NCI-H128 (cell line): ENCODE results near the gene MFAP4.

Experiments used
- DNase-seq: peaks from one replicate; lab custom pipeline; 2025; ENCODE audit not compliant: unreplicated experiment; lab: John Stamatoyannopoulos, UW

The MFAP4 gene

GRCh38 chr17:19386974-19387920 is at the start of gene MFAP4:
MFAP4 (minus strand) TSS chr17:19387190; CDS start chr17:19387155, 35 bp downstream.
- no peak for DNase-seq

- no peak for DNase-seq
Measured at GRCh38 chr17:19433727-19434340, 46.8 kb upstream of the MFAP4 start.

DNA sequence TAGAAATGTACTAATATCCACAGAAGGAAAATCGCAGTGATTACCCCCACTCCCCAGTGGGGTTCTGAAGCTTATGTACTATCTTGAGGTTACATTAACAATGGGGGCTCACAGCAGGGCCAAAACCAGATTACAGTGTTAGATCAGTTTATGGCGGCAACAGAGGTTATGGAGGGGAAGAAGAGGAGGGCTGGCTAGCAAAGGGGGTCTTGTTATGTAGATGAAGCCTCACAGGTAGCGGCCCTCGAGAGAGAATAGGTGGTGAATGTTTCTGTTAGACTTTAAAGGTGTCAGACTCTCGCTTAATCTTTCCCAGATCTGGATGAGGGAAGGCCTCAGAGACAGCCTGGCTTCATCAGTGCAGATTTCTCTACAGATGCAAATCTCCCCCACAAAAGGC is 46.3 kb upstream of the MFAP4 start:
- no peak for DNase-seq

DNA sequence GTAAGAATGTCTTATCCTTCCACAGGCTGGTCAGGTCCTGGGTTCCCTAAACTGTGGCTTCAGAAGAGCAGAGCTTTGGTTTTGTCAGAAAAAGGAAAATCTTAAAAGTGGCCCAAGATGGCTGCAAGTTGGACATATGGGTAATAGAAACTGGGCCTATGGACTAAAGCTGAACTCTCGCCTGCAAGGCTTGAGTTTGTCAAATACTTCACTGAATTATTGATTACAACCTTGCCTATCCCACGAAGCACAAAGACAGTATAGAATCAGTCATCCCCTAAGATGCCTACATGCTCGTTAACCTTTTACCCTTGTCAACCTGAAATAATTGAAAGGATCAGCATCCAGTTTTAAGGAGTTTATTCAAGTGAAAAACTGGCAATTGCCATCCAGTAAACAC is 44.7 kb upstream of the MFAP4 start:
- no peak for DNase-seq

DNA sequence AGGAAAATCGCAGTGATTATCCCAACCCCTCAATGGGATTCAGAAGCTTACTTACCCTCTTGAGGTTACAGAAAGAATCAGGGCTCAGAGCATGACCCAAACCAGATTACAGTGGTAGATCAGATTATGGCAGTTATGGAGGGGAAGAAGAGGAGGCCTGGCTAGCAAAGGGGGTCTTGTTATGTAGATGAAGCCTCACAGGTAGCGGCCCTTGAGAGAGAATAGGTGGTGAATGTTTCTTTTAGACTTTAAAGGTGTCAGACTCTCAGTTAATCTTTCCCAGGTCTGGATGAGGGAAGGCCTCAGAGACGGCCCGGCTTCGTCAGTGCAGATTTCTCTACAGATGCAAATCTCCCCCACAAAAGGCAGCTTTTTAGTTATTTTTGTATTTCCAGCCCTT is 39.6 kb upstream of the MFAP4 start:
- DNase-seq = no peak

- no peak for DNase-seq
Measured at GRCh38 chr17:19424934-19425868, 38.2 kb upstream of the MFAP4 start.

GRCh38 chr17:19421926-19422325 is 34.9 kb upstream of the MFAP4 start:
- no peak for DNase-seq

GRCh38 chr17:19421219-19421618 is 34.2 kb upstream of the MFAP4 start:
- no peak for DNase-seq

DNA sequence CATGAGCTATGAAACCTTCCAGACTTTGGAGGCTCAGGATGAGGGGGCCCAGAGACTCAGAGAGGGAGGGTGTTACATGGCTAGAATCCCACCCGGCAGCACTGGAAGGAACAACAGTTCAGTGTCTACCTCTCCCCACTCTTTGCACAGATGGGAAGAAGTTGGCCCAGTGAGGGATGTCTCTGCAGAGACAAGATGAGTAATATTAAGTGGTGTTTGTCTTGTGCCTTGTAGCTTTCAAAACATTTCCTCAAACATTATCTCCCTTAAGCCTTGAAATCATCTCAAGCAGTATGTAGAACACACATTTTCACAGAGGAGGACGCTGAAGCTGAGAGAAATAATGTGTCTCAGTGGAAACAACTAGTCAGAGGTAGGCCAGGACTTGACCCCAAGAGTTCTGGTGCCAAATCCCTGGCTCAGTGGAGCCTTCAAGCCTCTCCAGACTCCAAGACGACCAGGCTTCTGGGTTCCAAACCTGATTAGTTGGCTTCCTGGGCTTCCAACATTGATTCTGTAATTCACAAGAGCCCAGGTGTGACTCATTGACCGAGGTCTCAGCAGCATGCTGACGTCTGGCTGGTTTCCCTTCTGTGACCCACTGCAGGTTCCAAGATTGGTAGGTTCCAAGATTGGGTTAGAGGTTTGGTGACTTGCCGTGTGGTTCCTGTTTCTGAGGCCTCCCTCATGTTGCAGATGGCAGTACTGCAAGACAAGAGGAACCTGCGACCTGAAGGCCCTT is 31.4 kb upstream of the MFAP4 start:
- no peak for DNase-seq

DNA sequence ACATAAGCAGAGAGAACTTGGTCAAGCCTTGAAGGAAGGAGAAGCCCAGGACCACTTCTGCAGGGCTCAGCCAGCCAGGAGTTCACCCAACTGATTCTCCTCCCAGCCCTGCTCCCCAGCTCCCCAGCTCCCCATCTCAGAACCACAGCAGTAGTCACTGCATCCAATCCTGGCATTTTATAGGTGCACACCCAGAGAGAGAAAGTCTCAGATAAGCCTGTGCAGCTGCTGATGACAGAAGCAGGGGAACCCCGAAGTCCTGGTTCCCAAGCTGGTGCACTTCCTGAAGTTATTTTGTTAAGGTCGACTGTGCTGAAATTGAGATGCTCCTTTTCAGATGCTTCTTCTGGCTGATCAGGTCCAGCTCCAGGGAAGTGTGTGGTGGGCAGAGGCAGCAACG is 30.6 kb upstream of the MFAP4 start:
- DNase-seq = no peak

GRCh38 chr17:19415806-19416775 is 29.1 kb upstream of the MFAP4 start:
- no peak for DNase-seq

DNA sequence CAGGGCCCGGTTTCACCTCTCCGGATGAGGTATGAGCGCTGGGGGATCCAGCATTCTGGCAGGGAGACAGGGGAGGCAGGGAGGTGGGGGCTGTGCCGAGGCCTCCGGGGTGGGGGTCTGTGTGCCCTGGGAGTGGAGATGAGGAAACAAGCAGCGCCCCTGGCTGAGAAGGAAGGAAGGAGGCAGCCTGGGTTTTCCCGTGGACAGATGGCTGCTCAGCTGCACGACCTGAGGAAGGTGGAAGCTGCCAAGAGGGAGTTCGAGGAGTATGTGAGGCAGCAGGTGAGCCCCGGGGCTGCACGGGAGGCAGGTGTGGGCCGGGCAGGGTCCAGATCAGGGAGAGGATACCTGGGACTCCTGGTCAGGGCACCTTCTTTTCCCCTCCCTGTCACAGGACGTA is 28.3 kb upstream of the MFAP4 start:
- DNase-seq = no peak

DNA sequence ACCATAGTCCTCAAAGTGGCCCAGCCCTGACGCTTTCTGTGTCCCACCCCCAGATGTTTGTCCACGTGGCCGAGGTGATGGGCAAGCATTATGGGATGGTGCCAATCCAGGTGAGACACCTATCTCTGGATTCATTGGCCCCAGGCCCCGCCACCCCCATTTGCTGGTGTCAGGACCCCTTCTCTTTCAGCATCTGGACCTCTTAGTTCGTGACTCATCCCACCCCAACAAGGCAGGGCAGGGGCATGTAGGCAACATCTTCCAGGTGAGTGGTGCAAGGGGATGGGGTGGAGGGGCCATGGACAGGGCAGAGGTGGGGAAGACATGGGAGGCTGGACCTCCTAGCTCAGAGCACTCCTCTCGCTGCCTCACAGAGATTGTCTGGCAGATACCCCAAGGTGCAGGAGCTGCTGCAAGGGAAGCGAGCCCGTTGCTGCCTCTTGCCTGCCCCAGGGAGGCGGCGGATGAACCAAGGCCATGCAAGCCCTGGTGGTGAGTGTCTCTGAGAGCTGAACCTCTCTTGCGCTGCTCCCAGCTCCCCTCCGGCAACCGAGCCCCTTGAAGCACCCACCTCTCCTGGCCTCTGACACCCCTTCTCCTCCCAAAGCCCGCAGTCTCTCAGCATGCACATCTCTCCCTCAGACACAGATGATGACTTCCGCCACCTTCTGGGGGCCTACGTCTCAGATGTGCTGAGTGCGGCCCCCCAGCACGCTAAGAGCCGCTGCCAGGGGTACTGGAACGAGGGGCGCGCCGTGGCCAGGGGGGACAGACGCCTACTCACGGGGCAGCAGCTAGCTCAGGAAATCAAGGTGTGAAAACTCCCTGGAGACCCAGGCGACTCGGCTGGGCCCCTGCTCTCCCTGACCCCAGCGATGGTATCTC is 27.6 kb upstream of the MFAP4 start:
- no peak for DNase-seq

- DNase-seq = no peak
Measured at GRCh38 chr17:19413761-19414160, 26.8 kb upstream of the MFAP4 start.

DNA sequence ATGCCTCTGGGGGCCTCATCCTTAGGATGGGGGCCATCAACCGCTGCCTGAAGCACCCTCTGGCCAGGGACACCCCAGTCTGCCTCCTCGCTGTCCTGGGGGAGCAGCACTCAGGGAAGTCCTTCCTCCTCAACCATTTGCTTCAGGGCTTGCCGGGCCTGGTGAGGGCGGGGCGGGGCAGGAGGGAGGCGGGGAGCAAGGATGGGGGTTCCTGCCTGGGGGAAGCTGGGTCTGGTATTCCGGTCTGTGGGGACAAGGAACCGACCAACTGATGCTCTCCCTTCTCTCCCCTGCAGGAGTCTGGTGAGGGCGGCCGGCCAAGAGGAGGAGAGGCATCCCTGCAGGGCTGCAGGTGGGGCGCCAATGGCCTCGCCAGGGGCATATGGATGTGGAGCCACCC is 26.0 kb upstream of the MFAP4 start:
- DNase-seq = no peak

- DNase-seq = no peak
Measured at GRCh38 chr17:19412510-19412909, 25.5 kb upstream of the MFAP4 start.

- no peak for DNase-seq
Measured at GRCh38 chr17:19411631-19412030, 24.6 kb upstream of the MFAP4 start.

- DNase-seq = no peak
Measured at GRCh38 chr17:19410875-19411620, 24.1 kb upstream of the MFAP4 start, which contains the start of gene RNF112. RNF112 (plus strand) TSS chr17:19411232; CDS start chr17:19411409, 177 bp downstream.
